Measurements from ENCODE around the gene PPP1R3F. TPM values are rescaled to one million over a fixed set of nuclear protein-coding genes. Genes with fewer than 3 reads are reported as not detected.
A peak's percentile ranks its signal among the peaks of the same experiment; 100 is the strongest.

PPP1R3F gene
- total and polyA plus RNA-seq, 7 experiments from 2014 or later: 8.9 to 16.3 (median 9.7) TPM

DNA sequence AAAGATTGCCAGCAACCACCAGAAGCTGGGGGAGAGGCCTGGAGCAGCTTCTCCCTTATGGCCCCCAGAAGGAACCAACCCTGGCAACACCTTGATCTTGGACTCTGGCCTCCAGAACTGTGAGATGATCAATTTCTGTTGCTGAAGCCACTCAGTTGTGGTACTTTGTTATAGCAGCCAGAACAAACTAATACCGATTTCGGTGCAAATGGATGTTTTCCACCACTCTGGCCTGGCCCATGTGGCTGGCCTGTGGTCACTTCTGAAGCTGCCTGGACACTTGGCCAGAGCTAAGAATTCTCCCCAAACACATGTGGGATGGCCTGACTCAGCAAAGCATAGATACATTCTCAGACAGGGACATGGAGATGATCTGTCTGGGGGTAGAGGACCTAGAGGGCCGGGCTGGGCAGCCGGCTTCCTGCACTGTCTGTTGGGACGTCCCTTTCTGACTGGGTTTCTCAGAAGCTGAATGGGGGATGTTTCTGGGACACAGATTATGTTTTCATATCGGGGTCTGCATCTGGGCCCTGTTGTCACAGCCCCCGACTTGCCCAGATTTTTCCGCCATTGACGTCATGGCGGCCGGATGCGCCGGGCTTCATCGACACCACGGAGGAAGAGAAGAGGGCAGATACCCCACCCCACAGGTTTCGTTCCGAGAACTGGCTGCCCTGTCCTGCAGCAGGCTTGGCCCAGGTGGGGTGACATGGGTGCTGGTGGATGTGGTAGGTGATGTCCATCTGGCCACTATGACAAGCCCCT is 9.2 kb upstream of the PPP1R3F start:
- Histone ChIP-seq H3K36me3 (ENCODE audit: control insufficient read depth in 2 of 3, insufficient read depth in 3 of 3, low read length in 3 of 3) (no peaks in the 10 kb centered on the region), H3K27me3 (ENCODE audit: control insufficient read depth in 2 of 2, insufficient read depth in 2 of 2, low read length in 2 of 2) (no peaks in the 10 kb centered on the region), H3K27ac (ENCODE audit: low read depth, low read length) (no peak overlapping the region), H3K4me1 (ENCODE audit: control insufficient read depth in 2 of 2, insufficient read depth in 2 of 2, low read length in 2 of 2) (peaks cover 15 to 38% of the 10 kb centered on the region in 2 donors), H3K4me3 (ENCODE audit: low read length) (no peak overlapping the region), H3K9me3 (ENCODE audit: control insufficient read depth in 2 of 3, low read length in 3 of 3) (no peaks in the 10 kb centered on the region)
- intact Hi-C loops (cut with micrococcal nuclease): loop anchor here in 1 of 2 donors (10.0 kb wide), 3 partner anchors 186 to 1606 kb away; partner anchors contain the start of genes ELK1, PQBP1, PRAF2 and TIMM17B
- no peaks in the 10 kb centered on the region for H3K27me3 Mint-ChIP-seq
- H3K4me1 Mint-ChIP-seq: peaks cover 5 to 39% (median 33%) of the 10 kb centered on the region in 7 donors
- H3K9me3 Mint-ChIP-seq: no peaks in the 10 kb centered on the region
- DNase-seq (no peak), ATAC-seq (no peak)
- ChIA-PET POLR2A (interaction anchor here (0.7 to 4.2 kb wide), 3 partner anchors 8 to 41 kb away, joined by 3 to 30 read pairs (median 10); partner anchors contain the start of gene PPP1R3F), CTCF (interaction anchor here (0.6 kb wide), 1 partner anchor 493 kb away, joined by 4 read pairs; no protein-coding TSS in a partner anchor)
- peak overlapping the region in 2 of 9 donors; percentile 44 to 53 for H3K27ac Mint-ChIP-seq
- H3K4me3 Mint-ChIP-seq: peak overlapping the region in 1 of 10 donors; percentile 34
- peaks cover 0 to 18% (median 0%) of the 10 kb centered on the region in 5 donors for H3K36me3 Mint-ChIP-seq

GRCh38 chrX:49262603-49263002 is 7.0 kb upstream of the PPP1R3F start:
- H3K27ac Mint-ChIP-seq: peak overlapping the region in 2 of 9 donors; percentile 15 to 26
- peaks cover 5 to 41% (median 26%) of the 10 kb centered on the region in 7 donors for H3K4me1 Mint-ChIP-seq
- H3K9me3 ChIP-seq (ENCODE audit: control insufficient read depth in 2 of 3, low read length in 3 of 3): no peaks in the 10 kb centered on the region
- no peak overlapping the region for H3K27ac ChIP-seq (ENCODE audit: low read depth, low read length)
- H3K36me3 Mint-ChIP-seq: peaks cover 0 to 13% (median 0%) of the 10 kb centered on the region in 5 donors
- H3K27me3 Mint-ChIP-seq: no peaks in the 10 kb centered on the region
- H3K4me3 ChIP-seq (ENCODE audit: low read length): no peak overlapping the region
- POLR2A ChIA-PET: no interaction called here
- peak overlapping the region in 2 of 10 donors; percentile 14 to 69 for H3K4me3 Mint-ChIP-seq
- H3K4me1 ChIP-seq (ENCODE audit: control insufficient read depth in 2 of 2, insufficient read depth in 2 of 2, low read length in 2 of 2): peaks cover 7 to 25% of the 10 kb centered on the region in 2 donors
- ATAC-seq (no peak), DNase-seq (no peak)
- H3K27me3 ChIP-seq (ENCODE audit: control insufficient read depth in 2 of 2, insufficient read depth in 2 of 2, low read length in 2 of 2): no peaks in the 10 kb centered on the region
- CTCF ChIA-PET: no interaction called here
- H3K36me3 ChIP-seq (ENCODE audit: control insufficient read depth in 2 of 3, insufficient read depth in 3 of 3, low read length in 3 of 3): no peaks in the 10 kb centered on the region
- intact Hi-C loops (cut with micrococcal nuclease): loop anchor here in 1 of 2 donors (10.0 kb wide), 3 partner anchors 188 to 1608 kb away; partner anchors contain the start of genes ELK1, PQBP1, PRAF2 and TIMM17B
- H3K9me3 Mint-ChIP-seq: no peaks in the 10 kb centered on the region

GRCh38 chrX:49263631-49264030 is 6.0 kb upstream of the PPP1R3F start:
- H3K27me3 ChIP-seq (ENCODE audit: control insufficient read depth in 2 of 2, insufficient read depth in 2 of 2, low read length in 2 of 2): no peaks in the 10 kb centered on the region
- H3K36me3 Mint-ChIP-seq: peaks cover 0 to 13% (median 0%) of the 10 kb centered on the region in 5 donors
- CTCF ChIA-PET: interaction anchor here (0.5 kb wide), 1 partner anchor 140 kb away, joined by 3 read pairs; the partner anchor contains the start of gene GPKOW
- no peaks in the 10 kb centered on the region for H3K36me3 ChIP-seq (ENCODE audit: control insufficient read depth in 2 of 3, insufficient read depth in 3 of 3, low read length in 3 of 3)
- H3K4me1 Mint-ChIP-seq: peaks cover 5 to 39% (median 22%) of the 10 kb centered on the region in 7 donors
- peak overlapping the region in 1 of 9 donors; percentile 59 for H3K27ac Mint-ChIP-seq
- H3K4me3 Mint-ChIP-seq: peak overlapping the region in 2 of 10 donors; percentile 46 to 77
- no peaks in the 10 kb centered on the region for H3K9me3 ChIP-seq (ENCODE audit: control insufficient read depth in 2 of 3, low read length in 3 of 3)
- H3K4me1 ChIP-seq (ENCODE audit: control insufficient read depth in 2 of 2, insufficient read depth in 2 of 2, low read length in 2 of 2): peaks cover 4 to 20% of the 10 kb centered on the region in 2 donors
- no peaks in the 10 kb centered on the region for H3K27me3 Mint-ChIP-seq
- no peak overlapping the region for H3K4me3 ChIP-seq (ENCODE audit: low read length)
- POLR2A ChIA-PET: no interaction called here
- no peak overlapping the region for H3K27ac ChIP-seq (ENCODE audit: low read depth, low read length)
- intact Hi-C loops (cut with micrococcal nuclease): loop anchor here in 1 of 2 donors (10.0 kb wide), 3 partner anchors 189 to 1609 kb away; partner anchors contain the start of genes ELK1, PQBP1, PRAF2 and TIMM17B
- ATAC-seq (no peak), DNase-seq (no peak)
- peaks cover 0 to 2% (median 0%) of the 10 kb centered on the region in 11 donors for H3K9me3 Mint-ChIP-seq

- H3K4me3 Mint-ChIP-seq: peak within 1 kb of the TSS in 4 of 10 donors; percentile 4 to 77 (median 53)
- H3K27ac Mint-ChIP-seq: peak within 1 kb of the TSS in 2 of 9 donors; percentile 70 to 77
- H3K27me3 ChIP-seq (ENCODE audit: control insufficient read depth in 2 of 2, insufficient read depth in 2 of 2, low read length in 2 of 2): no peaks in the 10 kb centered on the region
- H3K4me1 ChIP-seq (ENCODE audit: control insufficient read depth in 2 of 2, insufficient read depth in 2 of 2, low read length in 2 of 2): peaks cover 5 to 13% of the 10 kb centered on the region in 2 donors
- DNase-seq (no peak), ATAC-seq (no peak)
- peaks cover 0 to 39% (median 19%) of the 10 kb centered on the region in 7 donors for H3K4me1 Mint-ChIP-seq
- no peak within 1 kb of the TSS for H3K27ac ChIP-seq (ENCODE audit: low read depth, low read length)
- no peak within 1 kb of the TSS for H3K4me3 ChIP-seq (ENCODE audit: low read length)
- H3K9me3 Mint-ChIP-seq: peaks cover 0 to 2% (median 0%) of the 10 kb centered on the region in 11 donors
- H3K36me3 Mint-ChIP-seq: peaks cover 0 to 13% (median 0%) of the 10 kb centered on the region in 5 donors
- no peaks in the 10 kb centered on the region for H3K36me3 ChIP-seq (ENCODE audit: control insufficient read depth in 2 of 3, insufficient read depth in 3 of 3, low read length in 3 of 3)
- ChIA-PET CTCF (no interaction called here), POLR2A (no interaction called here)
- no peaks in the 10 kb centered on the region for H3K9me3 ChIP-seq (ENCODE audit: control insufficient read depth in 2 of 3, low read length in 3 of 3)
- intact Hi-C loops (cut with micrococcal nuclease): loop anchor here in 1 of 2 donors (10.0 kb wide), 3 partner anchors 190 to 1610 kb away; partner anchors contain the start of genes ELK1, PQBP1, PRAF2 and TIMM17B
- no peaks in the 10 kb centered on the region for H3K27me3 Mint-ChIP-seq
These were observed 5.1 kb upstream of the PPP1R3F start, which contains the start of gene FOXP3 for GRCh38 chrX:49264460-49264859. Gene FOXP3, minus strand, starts transcription at chrX:49264710. Its CDS starts 6,205 bp downstream, at chrX:49258505.

GRCh38 chrX:49266523-49267445 is 2.8 kb upstream of the PPP1R3F start:
- no peaks in the 10 kb centered on the region for H3K9me3 ChIP-seq (ENCODE audit: control insufficient read depth in 2 of 3, low read length in 3 of 3)
- intact Hi-C loops (cut with micrococcal nuclease): loop anchor here (5.0 to 10.0 kb wide), 4 partner anchors 192 to 1612 kb away; partner anchors contain the start of genes PQBP1 (in 2 of the 2), TIMM17B (in 2 of the 2), ELK1 (in 1 of the 2) and PRAF2 (in 1 of the 2)
- H3K36me3 Mint-ChIP-seq: peaks cover 0 to 16% (median 4%) of the 10 kb centered on the region in 5 donors
- ChIA-PET CTCF (no interaction called here), POLR2A (interaction anchor here (1.4 to 3.3 kb wide), 3 partner anchors 8 to 43 kb away, joined by 4 to 30 read pairs (median 8); no protein-coding TSS in a partner anchor)
- H3K4me3 ChIP-seq (ENCODE audit: low read length): no peak overlapping the region
- peaks cover 6 to 45% (median 21%) of the 10 kb centered on the region in 7 donors for H3K4me1 Mint-ChIP-seq
- H3K27me3 ChIP-seq (ENCODE audit: control insufficient read depth in 2 of 2, insufficient read depth in 2 of 2, low read length in 2 of 2): no peaks in the 10 kb centered on the region
- peak overlapping the region in 1 of 10 donors; percentile 62 for H3K4me3 Mint-ChIP-seq
- peaks cover 0 to 5% (median 0%) of the 10 kb centered on the region in 11 donors for H3K9me3 Mint-ChIP-seq
- DNase-seq (no peak), ATAC-seq (no peak)
- peak overlapping the region in 3 of 9 donors; percentile 29 to 99 (median 99) for H3K27ac Mint-ChIP-seq
- no peak overlapping the region for H3K27ac ChIP-seq (ENCODE audit: low read depth, low read length)
- H3K36me3 ChIP-seq (ENCODE audit: control insufficient read depth in 2 of 3, insufficient read depth in 3 of 3, low read length in 3 of 3): no peaks in the 10 kb centered on the region
- H3K27me3 Mint-ChIP-seq: no peaks in the 10 kb centered on the region
- H3K4me1 ChIP-seq (ENCODE audit: control insufficient read depth in 2 of 2, insufficient read depth in 2 of 2, low read length in 2 of 2): peaks cover 18 to 20% of the 10 kb centered on the region in 2 donors

All from naive thymus-derived CD4-positive, alpha-beta T cell (primary cell).